Hippocampal formation (tissue), 2 donors: ENCODE measurements around the gene TBC1D16.

Source experiments
- DNase-seq, 2 donors: peaks; one replicate each; lab custom pipeline; 2025; lab: John Stamatoyannopoulos, UW

TBC1D16 gene

DNA sequence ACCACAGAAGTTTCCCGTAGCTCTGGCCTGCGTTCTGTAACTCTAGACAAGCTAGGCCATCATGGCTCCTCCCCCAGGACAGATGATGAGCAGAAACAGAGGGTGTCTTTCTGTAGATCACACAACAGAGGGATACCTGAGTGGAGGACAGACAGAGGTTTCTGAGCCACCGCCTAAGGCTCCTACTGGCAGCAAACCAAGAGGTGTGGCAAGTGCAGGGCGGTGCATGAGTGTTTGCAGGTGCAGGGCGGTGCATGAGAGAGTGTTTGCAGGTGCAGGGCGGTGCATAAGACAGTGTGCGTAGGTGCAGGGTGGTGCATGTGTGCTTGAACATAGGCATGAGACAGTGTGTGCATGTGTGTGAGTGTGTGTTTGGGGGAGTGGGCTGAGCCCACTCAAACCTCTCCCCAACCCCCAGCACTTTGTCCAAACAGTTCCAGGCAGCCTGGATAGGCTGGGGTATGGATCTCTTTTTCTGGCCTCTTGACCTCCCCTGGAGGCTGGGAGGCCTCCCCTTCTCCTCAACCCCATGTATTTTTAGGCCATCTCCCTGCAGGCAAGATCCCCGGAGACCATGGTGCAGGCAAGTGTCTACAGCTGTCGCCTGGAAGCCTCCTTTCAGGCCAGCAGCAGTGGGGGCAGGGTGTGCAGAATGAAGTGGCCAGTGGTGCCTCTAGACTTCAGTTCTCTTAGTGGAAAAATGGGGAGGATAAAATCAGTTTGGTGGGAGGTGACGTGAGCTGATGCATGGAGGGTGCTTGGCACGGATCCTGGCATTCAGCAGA lies 143.0 kb downstream of the TBC1D16 start:
- no peak for DNase-seq

- DNase-seq: no peak
These were observed 144.4 kb downstream of the TBC1D16 start for GRCh38 chr17:79891113-79891730.

GRCh38 chr17:79890706-79891105 lies 145.0 kb downstream of the TBC1D16 start:
- DNase-seq: no peak

DNA sequence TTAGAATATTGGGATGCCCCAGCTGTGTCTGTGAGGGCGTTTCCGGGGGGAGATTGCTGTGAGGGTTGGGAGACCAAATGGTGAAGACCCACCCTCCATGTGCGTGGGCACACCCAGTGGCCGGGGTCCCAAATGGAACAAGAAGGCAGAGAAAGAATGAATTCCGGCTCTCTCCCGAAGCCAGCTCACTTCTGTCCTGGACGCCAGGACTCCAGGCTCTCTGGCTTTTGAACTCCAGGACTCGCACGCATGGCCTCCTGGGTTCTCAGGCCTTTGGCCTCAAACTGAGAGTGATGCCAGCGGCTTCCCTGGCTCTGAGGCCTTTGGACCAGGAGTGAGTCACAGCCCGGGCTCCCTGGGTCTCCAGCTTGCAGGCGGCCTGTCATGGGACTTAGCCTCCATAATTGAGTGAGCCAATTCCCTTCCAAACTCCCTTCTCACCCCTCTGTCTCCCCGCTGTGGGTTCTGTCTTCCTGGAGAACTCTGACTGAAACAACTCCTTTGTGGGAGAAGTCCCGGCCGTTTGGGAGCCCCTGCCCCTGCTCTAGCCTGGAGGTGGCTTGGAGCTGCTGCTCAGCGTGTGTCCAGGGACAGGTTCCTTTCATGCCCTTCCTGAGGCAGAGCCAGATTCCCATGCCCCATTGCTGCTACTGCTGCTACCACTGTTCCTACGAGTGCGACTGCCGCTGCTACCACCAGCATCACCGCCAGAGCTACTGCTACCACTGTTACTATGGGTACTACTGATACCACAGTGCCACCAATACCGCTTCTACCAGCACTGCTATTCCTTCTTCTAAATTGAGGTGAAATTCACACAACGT lies 146.6 kb downstream of the TBC1D16 start:
- DNase-seq: no peak

GRCh38 chr17:79888009-79888540 lies 147.6 kb downstream of the TBC1D16 start:
- no peak for DNase-seq

GRCh38 chr17:79887451-79887991 lies 148.2 kb downstream of the TBC1D16 start:
- no peak for DNase-seq

DNA sequence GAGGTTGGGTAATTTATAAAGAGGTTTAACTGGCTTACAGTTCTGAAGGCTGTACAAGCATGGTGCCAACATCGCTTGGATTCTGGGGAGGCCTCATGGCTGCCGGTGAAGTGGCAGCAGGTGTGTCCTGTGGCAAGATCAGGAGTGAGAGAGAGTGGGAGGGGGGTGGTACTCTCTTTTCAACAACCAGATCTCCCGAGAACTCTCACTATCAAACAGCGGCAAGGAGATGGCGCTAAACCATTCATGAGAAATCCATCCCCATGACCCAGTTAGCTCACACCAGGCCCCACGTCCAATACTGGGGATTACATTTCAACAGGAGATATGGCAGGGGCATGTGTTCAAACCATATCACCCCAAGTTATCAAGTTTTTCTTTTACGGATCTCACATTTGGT lies 152.5 kb downstream of the TBC1D16 start:
- DNase-seq: no peak
